H1 (cell line): ENCODE data around the gene AATK. TPM values are rescaled to one million over a fixed set of nuclear protein-coding genes. Genes with fewer than 3 reads are reported as not detected.

Experiments used
- CEBPB ChIP-seq: IDR thresholded peaks from 2 replicates; pipeline ENCODE4 v1.6.1; 2012; ENCODE audit warnings: low read depth, low read length
- KDM1A ChIP-seq: fragments of 200-600, 300-600 bp; sonication (generic); IDR thresholded peaks from 2 replicates; pipeline ENCODE4 v1.7.1; 2016; ENCODE audit warnings: mild to moderate bottlenecking, low read length, borderline replicate concordance
- polyA plus RNA-seq, 7 experiments: library from polyadenylated mRNA; depleted of rRNA in 3 of 7; stranded (reverse) in 5 of 7; unstranded in 2 of 7; fragments of >200 nt in 5 of 7; fragments of 200-250 nt in 2 of 7; gene quantifications; 1 replicate in 5 of 7; 2 replicates in 1 of 7; 4 replicates in 1 of 7; pipeline versions ENCODE4 v1.2.1 to v1.2.3, GENCODE V29; 2011 to 2013; ENCODE audit warnings: missing spikeins in 2 of 7, mixed read lengths in 2 of 7
- total RNA-seq: library from RNA; stranded (reverse); fragmentation: NEBNext Ultra II Directional; extraction: Animal tissue kit (Norgen Biotek cat#: 25700); gene quantifications from 2 replicates; pipeline ENCODE4 v1.2.1, GENCODE V29; 2021

The AATK gene
- total and polyA plus RNA-seq, 2 of the 8 experiments (the other 6 are each of a cell fraction or from before 2014, with no cell fraction given), result 1.7 to 3.5 TPM

DNA sequence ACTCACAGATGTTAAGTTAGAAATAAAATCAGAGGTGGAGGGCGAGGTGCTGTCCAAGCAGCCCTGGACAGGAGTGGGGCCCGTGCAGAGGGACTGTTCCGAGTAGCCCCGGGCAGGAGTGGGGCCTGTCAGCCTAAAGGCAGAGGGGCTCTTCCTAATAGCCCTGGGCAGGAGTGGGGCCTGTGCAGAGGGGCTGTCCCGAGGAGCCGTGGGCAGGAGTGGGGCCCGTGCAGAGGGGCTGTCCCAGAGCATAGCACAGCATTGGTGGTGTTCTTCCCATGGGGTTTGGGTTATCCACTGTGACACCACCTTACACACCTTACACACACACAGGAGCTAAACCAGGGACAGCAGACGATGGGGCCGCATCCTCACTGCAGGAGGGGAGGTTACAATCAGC, 46.3 kb upstream of the AATK start (continued):
- TF ChIP-seq CEBPB (no peak), KDM1A (no peak)
